Activated CD8-positive, alpha-beta memory T cell treated with anti-CD3 and anti-CD28 coated beads, Interleukin-2, amount 50 U/mL, for 24 hours (primary cell): ENCODE results near the gene KRTAP20-4.

ENCODE experiments used
- DNase-seq: peaks from one replicate; pipeline ENCODE4 v3.0.0-alpha.2; 2020; ENCODE audit errors: extremely low read depth

Gene KRTAP20-4

DNA sequence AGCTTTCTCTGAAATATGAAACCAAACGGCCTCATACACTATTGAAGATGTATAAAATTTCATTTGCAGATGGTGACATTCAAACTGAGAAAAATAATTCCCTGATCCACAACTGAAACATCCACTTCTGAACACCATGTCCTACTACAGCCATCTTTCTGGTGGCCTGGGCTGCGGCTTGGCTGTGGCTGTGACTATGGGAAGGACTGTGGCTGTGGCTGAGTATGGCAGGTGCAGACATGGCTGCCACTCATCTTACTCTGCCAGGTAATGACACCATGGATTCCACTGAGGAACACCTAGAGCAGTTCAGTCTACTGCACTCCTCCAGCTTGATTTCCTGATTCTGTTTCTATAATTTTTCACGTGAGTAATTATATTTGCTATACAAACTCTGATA is at the start of gene KRTAP20-4:
Gene KRTAP20-4, plus strand, starts transcription at position 106 of the 400 bp plus-strand sequence.
- no peak for DNase-seq

DNA sequence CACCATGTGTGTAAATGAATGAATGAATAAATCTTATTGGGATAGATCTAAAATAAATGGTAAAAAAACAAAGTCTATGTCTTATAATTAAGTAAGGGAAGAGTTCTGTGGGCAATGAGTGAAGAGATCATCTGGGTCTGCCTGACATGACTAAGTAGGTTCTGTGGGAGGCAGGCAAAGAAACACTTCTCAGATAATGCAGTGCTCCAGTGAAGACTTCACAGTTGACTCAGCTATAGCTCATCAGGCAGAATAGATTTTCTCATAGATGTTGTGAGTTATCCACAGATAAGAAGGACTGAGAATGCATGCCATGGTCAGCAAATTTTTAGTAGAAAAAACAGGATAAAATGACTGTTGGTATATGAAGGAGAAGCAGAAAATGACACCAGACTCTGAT is 42.7 kb upstream of the KRTAP20-4 start:
- DNase-seq = no peak

- DNase-seq = no peak
Observed at GRCh38 chr21:30579346-30579745, 41.1 kb upstream of the KRTAP20-4 start.

DNA sequence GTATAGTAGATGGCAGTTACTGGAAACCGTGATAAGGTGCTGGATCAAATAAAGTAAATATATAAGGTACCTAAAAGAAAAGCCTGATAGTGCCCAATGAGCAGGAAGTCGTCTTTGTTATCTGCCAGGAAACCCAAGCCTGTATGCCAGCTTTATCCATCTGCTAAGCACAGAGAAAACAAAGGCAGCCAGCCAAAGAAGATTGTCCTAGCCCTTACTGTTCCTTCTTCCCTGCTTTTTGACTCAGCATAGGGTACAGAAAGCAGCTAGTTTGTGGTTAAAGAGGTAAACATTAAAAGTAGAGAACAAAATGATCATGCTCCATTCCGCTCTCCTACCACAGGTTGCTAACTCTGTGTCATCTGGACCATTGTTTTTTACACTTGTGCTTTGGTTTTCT is 40.3 kb upstream of the KRTAP20-4 start:
- no peak for DNase-seq

- DNase-seq = no peak
Observed at GRCh38 chr21:30582870-30583269, 37.6 kb upstream of the KRTAP20-4 start.

DNA sequence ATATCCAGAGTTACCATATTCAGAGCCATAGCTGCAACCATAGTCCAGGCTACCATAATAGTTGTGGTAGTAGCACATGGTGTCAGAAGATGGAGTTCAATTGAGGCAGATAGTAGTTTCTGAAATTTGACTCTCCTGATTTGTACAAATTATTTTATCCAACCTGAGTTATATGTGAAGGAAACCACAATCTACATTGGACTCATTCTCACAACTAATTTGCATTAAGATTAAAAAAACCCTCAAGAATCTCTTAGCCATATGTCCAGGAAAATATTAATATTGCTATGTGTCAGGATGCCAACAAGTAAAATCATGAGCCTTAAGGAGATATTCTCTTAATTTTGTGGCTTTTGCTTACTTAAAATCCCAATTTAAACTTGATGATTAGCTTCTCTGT is 30.1 kb upstream of the KRTAP20-4 start, which contains the start of gene KRTAP22-2:
Gene KRTAP22-2, minus strand, starts transcription at position 101 of the 400 bp plus-strand sequence.
- no peak for DNase-seq

GRCh38 chr21:30592140-30592539 is 28.3 kb upstream of the KRTAP20-4 start, which contains the start of gene KRTAP6-3:
Gene KRTAP6-3, plus strand, starts transcription at chr21:30592440. Its CDS starts 6 bp downstream, at chr21:30592446.
- no peak for DNase-seq

- DNase-seq = no peak
Observed at GRCh38 chr21:30598802-30599201, 21.6 kb upstream of the KRTAP20-4 start, which contains the start of gene KRTAP6-2. Gene KRTAP6-2, minus strand, starts transcription at chr21:30598902. Its CDS starts 28 bp downstream, at chr21:30598874.

- DNase-seq = no peak
Observed at GRCh38 chr21:30600787-30601186, 19.6 kb upstream of the KRTAP20-4 start, which contains the start of gene KRTAP22-1. Gene KRTAP22-1, plus strand, starts transcription at chr21:30601087.

DNA sequence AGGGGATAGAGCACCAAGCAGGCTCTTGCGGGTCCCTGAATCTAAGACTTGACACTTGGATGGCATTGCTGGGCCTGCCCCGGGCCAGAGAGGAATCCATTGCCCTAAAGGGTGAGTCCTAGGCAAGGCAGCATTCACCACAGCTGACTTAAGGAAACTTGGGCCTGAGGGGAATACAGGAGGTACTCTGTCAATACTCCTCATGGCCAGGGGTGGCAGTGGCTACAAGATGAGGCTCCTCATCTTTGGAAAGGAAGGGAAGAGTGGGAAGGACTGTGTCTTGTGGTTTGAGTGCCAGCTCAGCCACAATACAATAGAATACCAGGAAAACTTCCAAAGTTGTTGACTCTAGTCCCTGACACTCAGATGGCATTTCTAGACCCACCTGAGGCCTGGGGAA is 14.5 kb upstream of the KRTAP20-4 start:
- DNase-seq = no peak

- no peak for DNase-seq
Observed at GRCh38 chr21:30612132-30612531, 8.3 kb upstream of the KRTAP20-4 start.

DNA sequence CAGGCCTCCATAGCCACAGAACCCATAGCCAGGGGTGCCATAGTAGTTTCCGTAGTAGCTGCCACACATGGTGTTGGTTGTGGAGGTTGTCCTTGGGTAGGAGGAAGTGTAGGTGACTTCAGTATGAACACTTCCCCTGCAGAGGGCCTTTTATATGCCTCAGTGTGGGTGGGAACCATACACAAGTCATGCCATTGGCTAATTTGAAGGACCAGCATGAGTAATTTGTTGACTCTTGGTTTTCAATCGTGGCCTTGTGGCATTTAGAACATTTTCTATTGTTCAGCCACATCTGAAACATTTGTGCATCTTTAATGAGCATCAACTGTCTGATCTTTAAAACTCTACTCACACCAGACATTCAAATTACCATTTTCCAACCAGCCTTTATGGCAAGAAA is 6.6 kb upstream of the KRTAP20-4 start, which contains the start of gene KRTAP6-1:
Gene KRTAP6-1, minus strand, starts transcription at position 95 of the 400 bp plus-strand sequence. Its CDS starts 26 bp downstream, at position 69.
- DNase-seq = no peak

GRCh38 chr21:30615199-30615598 is 5.2 kb upstream of the KRTAP20-4 start:
- no peak for DNase-seq

DNA sequence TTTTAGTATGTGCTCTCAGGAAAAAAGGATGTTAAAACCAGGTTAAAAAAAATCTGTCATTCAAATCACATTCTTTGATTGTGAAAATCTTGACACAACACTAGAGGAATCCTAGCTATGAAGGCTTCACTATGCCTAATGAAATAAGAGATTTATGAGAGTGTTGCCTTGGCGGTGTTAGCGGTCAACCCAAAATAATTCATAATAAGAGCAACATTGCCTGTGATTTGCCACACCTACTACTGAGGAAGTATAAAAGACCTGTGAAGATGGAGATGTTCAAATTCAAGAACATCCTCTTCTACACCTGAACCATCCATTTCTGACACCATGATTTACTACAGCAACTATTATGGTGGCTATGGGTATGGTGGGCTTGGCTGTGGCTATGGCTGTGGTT is 4.3 kb upstream of the KRTAP20-4 start, which contains the start of gene KRTAP20-1:
Gene KRTAP20-1, plus strand, starts transcription at position 301 of the 400 bp plus-strand sequence. Its CDS starts 30 bp downstream, at position 331.
- no peak for DNase-seq

DNA sequence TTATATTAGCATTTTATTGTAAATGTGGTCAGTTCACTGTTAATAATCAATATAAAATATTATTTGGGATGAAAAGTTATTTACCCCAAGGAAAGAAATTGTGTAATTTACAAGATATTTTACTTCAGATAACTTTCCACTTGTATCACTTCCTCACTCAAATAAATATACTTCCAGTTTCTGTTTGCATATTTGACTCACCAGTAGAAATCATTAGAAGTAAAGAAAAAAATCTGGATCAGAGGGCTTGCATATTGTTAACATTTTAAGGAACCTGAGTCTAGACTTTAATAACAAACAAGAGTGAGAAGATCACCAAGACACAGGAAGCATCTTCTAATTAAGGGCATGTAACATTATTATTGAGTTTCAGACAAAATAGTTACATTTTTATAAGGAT is 347 bp upstream of the KRTAP20-4 start:
- no peak for DNase-seq

DNA sequence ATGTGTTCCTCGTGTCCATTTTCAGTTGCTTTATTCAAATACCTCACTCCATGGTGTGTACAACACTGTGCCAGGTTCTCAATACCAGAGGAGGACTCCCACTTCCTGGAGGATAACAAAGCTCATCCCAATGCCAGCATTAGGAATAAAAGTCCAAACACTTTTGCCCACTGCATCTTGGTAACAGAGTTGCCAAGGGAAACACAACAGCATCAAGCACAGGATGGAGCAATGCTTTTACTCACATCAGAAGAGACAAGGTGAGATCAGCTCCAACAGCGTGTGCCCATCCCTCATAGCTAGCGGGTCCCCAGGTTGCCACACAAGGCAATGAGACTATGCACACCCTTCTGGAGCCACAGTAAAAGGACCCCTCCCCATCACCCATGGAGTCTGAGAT is 2.9 kb downstream of the KRTAP20-4 start:
- no peak for DNase-seq

DNA sequence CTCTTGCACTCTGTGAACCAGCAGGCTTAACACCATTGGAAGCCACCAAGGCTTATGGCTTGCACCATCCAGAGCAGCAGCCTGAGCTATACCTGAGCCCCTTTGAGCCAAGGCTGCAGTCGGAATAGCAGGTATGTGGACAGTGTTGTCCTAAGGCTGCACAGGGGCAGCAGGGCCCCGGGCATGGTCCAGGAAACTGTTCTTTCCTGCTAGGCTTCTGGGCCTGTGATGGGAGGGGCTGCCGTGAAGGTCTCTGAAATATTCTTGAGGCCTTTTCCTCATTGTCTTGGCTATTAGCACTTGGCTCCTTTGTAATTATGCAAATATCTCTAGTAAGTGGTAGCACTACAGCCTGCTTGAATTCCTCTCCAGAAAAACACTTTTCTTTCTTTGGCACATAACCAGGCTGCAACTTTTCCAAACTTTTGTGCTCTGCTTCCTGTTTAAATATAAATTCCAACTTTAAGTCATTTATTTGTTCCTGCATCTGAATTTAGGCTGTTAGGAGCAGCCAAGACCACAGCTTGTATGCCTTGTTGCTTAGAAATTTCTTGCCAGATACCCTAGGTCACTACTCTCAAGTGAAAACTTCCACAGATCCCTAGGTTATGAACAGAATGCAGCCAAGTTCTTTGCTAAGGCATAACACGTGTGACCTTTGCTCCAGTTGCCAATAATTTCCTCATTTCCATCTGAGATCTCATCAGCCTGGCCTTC is 5.2 kb downstream of the KRTAP20-4 start:
- no peak for DNase-seq

GRCh38 chr21:30628109-30628508 is 7.7 kb downstream of the KRTAP20-4 start:
- DNase-seq = no peak

DNA sequence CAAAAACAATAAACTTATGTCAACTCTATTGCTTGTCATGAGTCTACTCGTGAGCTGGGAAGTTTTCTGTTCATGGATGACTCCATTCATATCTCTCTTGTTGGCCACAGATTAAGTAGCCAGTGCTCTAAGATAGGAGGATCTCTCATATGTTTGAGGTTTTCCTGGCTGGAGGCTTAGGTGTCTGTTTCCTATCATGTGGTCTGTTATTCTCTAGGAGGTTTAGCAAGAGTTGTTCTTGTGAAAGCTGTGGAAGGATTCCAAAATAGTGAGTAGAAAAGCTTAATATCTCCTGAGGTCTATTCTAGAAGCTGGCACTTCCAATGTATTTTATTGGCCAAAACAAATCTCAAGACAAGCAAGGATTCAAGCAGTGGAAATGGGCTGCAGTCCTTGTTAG is 8.8 kb downstream of the KRTAP20-4 start:
- DNase-seq = no peak

DNA sequence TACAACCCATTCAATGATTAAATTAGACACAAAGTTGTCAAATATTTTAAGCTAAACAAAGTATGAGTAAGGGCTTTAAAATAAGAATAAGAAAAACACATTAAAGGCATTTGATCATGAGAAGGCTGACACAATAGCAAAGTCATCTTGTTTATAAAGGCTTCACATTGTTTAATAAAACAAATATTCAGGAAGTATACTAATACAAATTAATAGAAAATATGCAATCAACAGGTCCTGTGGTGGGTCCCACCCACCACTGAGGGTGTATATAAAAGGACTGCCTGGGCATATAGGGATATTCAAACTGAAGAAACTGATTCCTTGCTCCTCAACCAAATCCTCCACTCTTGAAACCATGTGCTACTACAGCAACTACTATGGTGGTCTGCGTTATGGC is 14.5 kb downstream of the KRTAP20-4 start, which contains the start of gene KRTAP20-2:
Gene KRTAP20-2, plus strand, starts transcription at position 301 of the 400 bp plus-strand sequence. Its CDS starts 58 bp downstream, at position 359.
- DNase-seq = no peak

- DNase-seq = no peak
Observed at GRCh38 chr21:30638686-30639085, 18.3 kb downstream of the KRTAP20-4 start.

DNA sequence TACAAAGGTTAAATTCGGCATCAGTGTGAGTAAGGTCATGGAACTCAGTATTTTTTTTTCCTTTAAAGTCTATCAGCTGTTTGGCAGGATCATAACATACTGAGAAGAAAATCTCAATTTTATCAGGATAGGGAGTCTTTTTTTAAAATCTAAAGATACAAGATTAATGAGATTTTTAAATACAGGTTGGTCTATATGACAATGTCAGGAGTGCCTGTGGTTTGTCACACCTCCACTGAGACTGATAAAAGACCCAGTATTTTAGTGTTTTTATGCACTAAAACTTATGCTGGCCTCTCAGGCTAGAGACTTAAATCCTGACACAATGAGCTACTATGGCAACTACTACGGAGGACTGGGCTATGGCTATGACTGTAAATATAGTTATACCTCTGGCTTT is 22.1 kb downstream of the KRTAP20-4 start, which contains the start of gene KRTAP20-3:
Gene KRTAP20-3, plus strand, starts transcription at position 301 of the 400 bp plus-strand sequence.
- no peak for DNase-seq

- no peak for DNase-seq
Observed at GRCh38 chr21:30646904-30647414, 26.5 kb downstream of the KRTAP20-4 start.
